Left ventricle myocardium inferior (tissue), 1 donor: ENCODE results near the gene EFCAB12. TPM values are rescaled to one million over a fixed set of nuclear protein-coding genes. Genes with fewer than 3 reads are reported as not detected.

Source experiments
- DNase-seq: peaks from one replicate; pipeline ENCODE4 v3.0.0-alpha.2; 2020
- H3K27ac ChIP-seq: fragments of 200-600 bp; replicated peaks from 2 replicates; pipeline ENCODE4 v1.8.0; 2021
- H3K27me3 ChIP-seq: fragments of 200-600 bp; 2 replicates; pipeline ENCODE4 v1.8.0; 2021; ENCODE audit warnings: low read depth
- H3K36me3 ChIP-seq: fragments of 200-600 bp; 2 replicates; pipeline ENCODE4 v1.8.0; 2021
- H3K4me1 ChIP-seq: fragments of 200-600 bp; 2 replicates; pipeline ENCODE4 v1.8.0; 2021
- H3K4me3 ChIP-seq: fragments of 200-600 bp; 2 replicates; pipeline ENCODE4 v1.8.0; 2021; ENCODE audit warnings: mild to moderate bottlenecking, moderate library complexity
- H3K9me3 ChIP-seq: fragments of 200-600 bp; replicated peaks from 2 replicates; pipeline ENCODE4 v1.8.0; 2021
- intact Hi-C: fragments of 100-400 bp; cut with micrococcal nuclease; formaldehyde crosslinking; loops from one replicate; pipeline ENCODE4 v1.11.0; 2022
- total RNA-seq: library from RNA; stranded (reverse); fragmentation: NEBNext Ultra II Directional; extraction: Animal tissue kit (Norgen Biotek cat#: 25700); gene quantifications from one replicate; pipeline ENCODE4 v1.2.1, GENCODE V29; 2021
- TF ChIP-seq, protein P1 (sequence below): fragments of 200-600 bp; IDR thresholded peaks from 2 replicates; pipeline ENCODE4 v1.8.0; 2021; ENCODE audit warnings: antibody characterized with exemption, mild to moderate bottlenecking, borderline replicate concordance
- donor health status: DM: no; HTN: yes; CAD: no; lungs with severe emphysema.

Gene EFCAB12
- total RNA-seq, 1 donor from 2014 or later = not detected

- intact Hi-C loops = no loop called here
- Histone ChIP-seq H3K9me3 (no peaks in the 10 kb centered on the region), H3K27me3 (no peaks in the 10 kb centered on the region), H3K4me1 (peaks cover 56% of the 10 kb centered on the region), H3K4me3 (no peak overlapping the region), H3K27ac (no peak overlapping the region), H3K36me3 (peaks cover 78% of the 10 kb centered on the region)
- TF ChIP-seq, protein P1, sequence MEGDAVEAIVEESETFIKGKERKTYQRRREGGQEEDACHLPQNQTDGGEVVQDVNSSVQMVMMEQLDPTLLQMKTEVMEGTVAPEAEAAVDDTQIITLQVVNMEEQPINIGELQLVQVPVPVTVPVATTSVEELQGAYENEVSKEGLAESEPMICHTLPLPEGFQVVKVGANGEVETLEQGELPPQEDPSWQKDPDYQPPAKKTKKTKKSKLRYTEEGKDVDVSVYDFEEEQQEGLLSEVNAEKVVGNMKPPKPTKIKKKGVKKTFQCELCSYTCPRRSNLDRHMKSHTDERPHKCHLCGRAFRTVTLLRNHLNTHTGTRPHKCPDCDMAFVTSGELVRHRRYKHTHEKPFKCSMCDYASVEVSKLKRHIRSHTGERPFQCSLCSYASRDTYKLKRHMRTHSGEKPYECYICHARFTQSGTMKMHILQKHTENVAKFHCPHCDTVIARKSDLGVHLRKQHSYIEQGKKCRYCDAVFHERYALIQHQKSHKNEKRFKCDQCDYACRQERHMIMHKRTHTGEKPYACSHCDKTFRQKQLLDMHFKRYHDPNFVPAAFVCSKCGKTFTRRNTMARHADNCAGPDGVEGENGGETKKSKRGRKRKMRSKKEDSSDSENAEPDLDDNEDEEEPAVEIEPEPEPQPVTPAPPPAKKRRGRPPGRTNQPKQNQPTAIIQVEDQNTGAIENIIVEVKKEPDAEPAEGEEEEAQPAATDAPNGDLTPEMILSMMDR = no peak
- DNase-seq = no peak
These were observed 4.2 kb upstream of the EFCAB12 start for GRCh38 chr3:129432671-129433070.

DNA sequence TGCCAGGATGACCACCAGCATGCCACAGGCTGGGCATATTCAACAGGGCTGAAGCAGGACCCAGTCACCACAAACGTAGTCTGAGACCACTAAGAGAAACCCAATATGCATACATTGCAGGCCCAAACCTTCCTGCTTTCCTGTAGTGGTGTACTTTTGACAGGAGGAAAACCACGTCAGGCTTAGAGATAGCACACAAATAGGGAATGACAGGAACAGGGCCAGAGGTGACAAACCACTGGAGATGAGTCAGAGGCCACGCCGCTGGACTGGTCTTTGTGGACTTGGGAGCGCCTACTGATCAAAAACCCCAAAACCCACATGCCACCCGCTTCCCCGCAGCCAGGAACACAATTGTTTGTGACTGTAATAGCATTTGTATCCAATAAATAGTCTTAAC lies 3.6 kb upstream of the EFCAB12 start:
- Histone ChIP-seq H3K4me1 (peaks cover 50% of the 10 kb centered on the region), H3K27me3 (no peaks in the 10 kb centered on the region), H3K9me3 (no peaks in the 10 kb centered on the region), H3K4me3 (no peak overlapping the region), H3K27ac (no peak overlapping the region), H3K36me3 (peaks cover 71% of the 10 kb centered on the region)
- no peak for DNase-seq
- TF ChIP-seq, protein P1 = no peak
- intact Hi-C loops = no loop called here

- TF ChIP-seq, protein P1 = no peak
- Histone ChIP-seq H3K4me3 (no peak overlapping the region), H3K27me3 (no peaks in the 10 kb centered on the region), H3K9me3 (no peaks in the 10 kb centered on the region), H3K4me1 (peaks cover 27% of the 10 kb centered on the region), H3K27ac (no peak overlapping the region), H3K36me3 (peaks cover 48% of the 10 kb centered on the region)
- intact Hi-C loops = no loop called here
- no peak for DNase-seq
These were observed 1.2 kb upstream of the EFCAB12 start for GRCh38 chr3:129429602-129430001.

- Histone ChIP-seq H3K4me1 (peaks cover 22% of the 10 kb centered on the region), H3K9me3 (no peaks in the 10 kb centered on the region), H3K4me3 (peak overlapping the region; percentile 75), H3K27ac (peak overlapping the region; percentile 73), H3K27me3 (no peaks in the 10 kb centered on the region), H3K36me3 (peaks cover 43% of the 10 kb centered on the region)
- TF ChIP-seq, protein P1 = no peak
- DNase-seq = no peak
- intact Hi-C loops = no loop called here
These were observed 630 bp upstream of the EFCAB12 start for GRCh38 chr3:129429080-129429451.

GRCh38 chr3:129428007-129428375 lies 445 bp downstream of the EFCAB12 start:
- H3K4me3 ChIP-seq = peak overlapping the region; percentile 75
- TF ChIP-seq, protein P1 = no peak
- H3K27ac ChIP-seq = no peak overlapping the region
- peaks cover 18% of the 10 kb centered on the region for H3K4me1 ChIP-seq
- peaks cover 32% of the 10 kb centered on the region for H3K36me3 ChIP-seq
- intact Hi-C loops = no loop called here
- DNase-seq = no peak
- no peaks in the 10 kb centered on the region for H3K27me3 ChIP-seq
- H3K9me3 ChIP-seq = no peaks in the 10 kb centered on the region

- no peak for DNase-seq
- H3K27me3 ChIP-seq = no peaks in the 10 kb centered on the region
- no peak overlapping the region for H3K27ac ChIP-seq
- intact Hi-C loops = no loop called here
- no peak overlapping the region for H3K4me3 ChIP-seq
- H3K36me3 ChIP-seq = peaks cover 8% of the 10 kb centered on the region
- no peaks in the 10 kb centered on the region for H3K9me3 ChIP-seq
- TF ChIP-seq, protein P1 = no peak
- H3K4me1 ChIP-seq = peaks cover 18% of the 10 kb centered on the region
These were observed 2.8 kb downstream of the EFCAB12 start for GRCh38 chr3:129425619-129426018.
